ENCODE results near the gene CMYA5.

The CMYA5 gene

GRCh38 chr5:79803007-79803406 lies 113.4 kb downstream of the CMYA5 start:
- H3K9me3 ChIP-seq (ENCODE audit: insufficient read depth, low read length) = no peaks in the 10 kb centered on the region
- H3K27me3 ChIP-seq (ENCODE audit: low read length) = no peaks in the 10 kb centered on the region
- no peak overlapping the region for H3K9ac ChIP-seq (ENCODE audit: low read length)
- no peak overlapping the region for H3K4me2 ChIP-seq (ENCODE audit: low read depth, low read length, poor library complexity, severe bottlenecking)
- no peaks in the 10 kb centered on the region for H3F3A ChIP-seq (ENCODE audit: insufficient read depth)
- H3K9me2 ChIP-seq (replicated peaks; ENCODE audit: insufficient read depth, low read length) = no peaks in the 10 kb centered on the region
- H3K36me3 ChIP-seq (ENCODE audit: low read length) = no peaks in the 10 kb centered on the region
- H2AFZ ChIP-seq (ENCODE audit: low read depth, low read length, severe bottlenecking) = no peak overlapping the region
- H3K27ac ChIP-seq (ENCODE audit: low read depth, low read length) = no peak overlapping the region
- H3K79me2 ChIP-seq (ENCODE audit: insufficient read depth, low read length) = no peaks in the 10 kb centered on the region
- TF ChIP-seq CTCF (IDR thresholded peaks at IDR 0.05; ENCODE audit: insufficient read depth, low read length, poor library complexity, severe bottlenecking) (no peak), EZH2phosphoT487 (conservative IDR thresholded peaks at IDR 0.05; ENCODE audit: low read length) (no peak)
- H4K20me1 ChIP-seq (ENCODE audit: low read depth, low read length) = no peaks in the 10 kb centered on the region
- no peak overlapping the region for H3K4me3 ChIP-seq (ENCODE audit: insufficient read depth, low read length, poor library complexity, severe bottlenecking)

GRCh38 chr5:79806741-79807140 lies 117.1 kb downstream of the CMYA5 start:
- Histone ChIP-seq H3K27me3 (ENCODE audit: low read length) (no peaks in the 10 kb centered on the region), H3K4me3 (ENCODE audit: insufficient read depth, low read length, poor library complexity, severe bottlenecking) (no peak overlapping the region), H2AFZ (ENCODE audit: low read depth, low read length, severe bottlenecking) (peak overlapping the region; percentile 23), H3K36me3 (ENCODE audit: low read length) (no peaks in the 10 kb centered on the region), H3K9me2 (replicated peaks; ENCODE audit: insufficient read depth, low read length) (no peaks in the 10 kb centered on the region), H3F3A (ENCODE audit: insufficient read depth) (no peaks in the 10 kb centered on the region), H3K27ac (ENCODE audit: low read depth, low read length) (no peak overlapping the region), H3K9ac (ENCODE audit: low read length) (no peak overlapping the region), H3K79me2 (ENCODE audit: insufficient read depth, low read length) (no peaks in the 10 kb centered on the region), H3K9me3 (ENCODE audit: insufficient read depth, low read length) (no peaks in the 10 kb centered on the region), H3K4me2 (ENCODE audit: low read depth, low read length, poor library complexity, severe bottlenecking) (no peak overlapping the region), H4K20me1 (ENCODE audit: low read depth, low read length) (no peaks in the 10 kb centered on the region)
- no peak for TF ChIP-seq EZH2phosphoT487 (conservative IDR thresholded peaks at IDR 0.05; ENCODE audit: low read length)
- no peak for TF ChIP-seq CTCF (IDR thresholded peaks at IDR 0.05; ENCODE audit: insufficient read depth, low read length, poor library complexity, severe bottlenecking)

- H3K79me2 ChIP-seq (ENCODE audit: insufficient read depth, low read length) = no peaks in the 10 kb centered on the region
- H3K9me2 ChIP-seq (replicated peaks; ENCODE audit: insufficient read depth, low read length) = no peaks in the 10 kb centered on the region
- H2AFZ ChIP-seq (ENCODE audit: low read depth, low read length, severe bottlenecking) = no peak overlapping the region
- H3F3A ChIP-seq (ENCODE audit: insufficient read depth) = no peaks in the 10 kb centered on the region
- H3K9me3 ChIP-seq (ENCODE audit: insufficient read depth, low read length) = no peaks in the 10 kb centered on the region
- H4K20me1 ChIP-seq (ENCODE audit: low read depth, low read length) = no peaks in the 10 kb centered on the region
- no peak for TF ChIP-seq EZH2phosphoT487 (conservative IDR thresholded peaks at IDR 0.05; ENCODE audit: low read length)
- no peak for TF ChIP-seq CTCF (IDR thresholded peaks at IDR 0.05; ENCODE audit: insufficient read depth, low read length, poor library complexity, severe bottlenecking)
- H3K27ac ChIP-seq (ENCODE audit: low read depth, low read length) = no peak overlapping the region
- H3K36me3 ChIP-seq (ENCODE audit: low read length) = no peaks in the 10 kb centered on the region
- H3K9ac ChIP-seq (ENCODE audit: low read length) = no peak overlapping the region
- H3K27me3 ChIP-seq (ENCODE audit: low read length) = no peaks in the 10 kb centered on the region
- H3K4me3 ChIP-seq (ENCODE audit: insufficient read depth, low read length, poor library complexity, severe bottlenecking) = no peak overlapping the region
- no peak overlapping the region for H3K4me2 ChIP-seq (ENCODE audit: low read depth, low read length, poor library complexity, severe bottlenecking)
Observed at GRCh38 chr5:79809743-79810142, 120.1 kb downstream of the CMYA5 start.

Measured in SU-DHL-6 (cell line).